Muscle of leg (tissue), 16 donors: ENCODE data around the gene AGT. TPM values are rescaled to one million over a fixed set of nuclear protein-coding genes. Genes with fewer than 3 reads are reported as not detected.

ENCODE experiments used
- DNase-seq: peaks from one replicate; pipeline ENCODE4 v3.0.0; 2013
- H3K27ac ChIP-seq: one replicate; pipeline ENCODE4 v1.5.1; 2013; ENCODE audit warnings: mild to moderate bottlenecking, low read length, control low read depth
- H3K27me3 ChIP-seq: one replicate; pipeline ENCODE4 v1.6.1; 2013; ENCODE audit warnings: low read length; ENCODE audit not compliant: control insufficient read depth, insufficient read depth
- H3K36me3 ChIP-seq: one replicate; pipeline ENCODE4 v1.6.1; 2013; ENCODE audit warnings: low read length; ENCODE audit not compliant: control insufficient read depth, insufficient read depth
- H3K4me1 ChIP-seq: one replicate; pipeline ENCODE4 v1.6.1; 2013; ENCODE audit warnings: low read length; ENCODE audit not compliant: control insufficient read depth, insufficient read depth
- H3K4me3 ChIP-seq: one replicate; pipeline ENCODE4 v1.5.1; 2013; ENCODE audit warnings: low read length, control low read depth
- H3K9me3 ChIP-seq: replicated peaks from 2 replicates; pipeline ENCODE4 v1.6.1; 2013; ENCODE audit warnings: low read depth, low read length; ENCODE audit not compliant: control insufficient read depth
- WGBS: methylation state at CpG from one replicate; pipeline ENCODE4 v1.1.5; 2013; ENCODE audit warnings: missing lambda C conversion rate; ENCODE audit not compliant: insufficient coverage; 5-methylcytosine and 5-hydroxymethylcytosine counted together
- long read RNA-seq, 11 donors: transcript quantifications; one replicate each; lab custom pipeline, GENCODE V29; 2026
- polyA plus RNA-seq, 8 donors: library from polyadenylated mRNA; unstranded; fragments of 120-200 nt; gene quantifications; one replicate each; pipeline versions ENCODE4 v1.2.1 to v1.2.3, GENCODE V29; 2013; ENCODE audit warnings: inconsistent platforms in 1 of 8, low replicate concordance in 1 of 8; ENCODE audit not compliant: insufficient read length in 8 of 8, insufficient read depth in 1 of 8
- total RNA-seq: library from RNA; stranded (reverse); fragments of 120-200 nt; gene quantifications from one replicate; pipeline ENCODE4 v1.2.4, GENCODE V29; 2013

AGT gene
- total RNA-seq (8.4 TPM), polyA plus RNA-seq (10 to 100 TPM in 4 of 8 donors, 1 to 10 TPM in 4; 7.2 to 15.7 (median 10.4) TPM)
- long read RNA-seq, donor 1, partial matches to known transcripts = 0 of 3 reads
- long read RNA-seq, donor 1, other reads (novel, unspliced or antisense) = 0 of 3 reads
- long read RNA-seq, donor 2, partial matches to known transcripts = 0 of 1 reads
- long read RNA-seq, donor 2, other reads (novel, unspliced or antisense) = 0 of 1 reads
- long read RNA-seq, donor 3, transcript AGT-201 (5 exons, 2,291 nt) = major isoform, 15 of 15 reads
- long read RNA-seq, donor 3, partial matches to known transcripts = 0 of 15 reads
- long read RNA-seq, donor 3, other reads (novel, unspliced or antisense) = 0 of 15 reads
- long read RNA-seq, donor 4, transcript AGT-201 (5 exons, 2,291 nt) = major isoform, 5 of 5 reads
- long read RNA-seq, donor 4, partial matches to known transcripts = 0 of 5 reads
- long read RNA-seq, donor 4, other reads (novel, unspliced or antisense) = 0 of 5 reads
- long read RNA-seq, donor 5, transcript AGT-201 (5 exons, 2,291 nt) = major isoform, 6 of 6 reads
- long read RNA-seq, donor 5, partial matches to known transcripts = 0 of 6 reads
- long read RNA-seq, donor 5, other reads (novel, unspliced or antisense) = 0 of 6 reads
- long read RNA-seq, donor 6, transcript AGT-201 (5 exons, 2,291 nt) = major isoform, 6 of 6 reads
- long read RNA-seq, donor 6, partial matches to known transcripts = 0 of 6 reads
- long read RNA-seq, donor 6, other reads (novel, unspliced or antisense) = 0 of 6 reads
- long read RNA-seq, donor 7, transcript AGT-201 (5 exons, 2,291 nt) = major isoform, 7 of 14 reads
- long read RNA-seq, donor 7, partial matches to known transcripts = 7 of 14 reads
- long read RNA-seq, donor 7, other reads (novel, unspliced or antisense) = 0 of 14 reads
- long read RNA-seq, donor 8, partial matches to known transcripts = 0 of 3 reads
- long read RNA-seq, donor 8, other reads (novel, unspliced or antisense) = 0 of 3 reads
- long read RNA-seq, donor 9, partial matches to known transcripts = 0 of 3 reads
- long read RNA-seq, donor 9, other reads (novel, unspliced or antisense) = 0 of 3 reads
- long read RNA-seq, donor 10, transcript AGT-201 (5 exons, 2,291 nt) = major isoform, 7 of 7 reads
- long read RNA-seq, donor 10, partial matches to known transcripts = 0 of 7 reads
- long read RNA-seq, donor 10, other reads (novel, unspliced or antisense) = 0 of 7 reads
- long read RNA-seq, donor 11, transcript AGT-201 (5 exons, 2,291 nt) = major isoform, 7 of 7 reads
- long read RNA-seq, donor 11, partial matches to known transcripts = 0 of 7 reads
- long read RNA-seq, donor 11, other reads (novel, unspliced or antisense) = 0 of 7 reads

GRCh38 chr1:230713915-230714764 is at the start of gene AGT:
TSS of gene AGT (minus strand) at chr1:230714122. CDS start at chr1:230710823, 3,299 bp downstream.
- Histone ChIP-seq H3K27ac (peak within 1 kb of the TSS; percentile 87), H3K9me3 (no peaks in the 10 kb centered on the region), H3K4me3 (peak within 1 kb of the TSS; percentile 28), H3K4me1 (peaks cover 38% of the 10 kb centered on the region), H3K36me3 (peaks cover 4% of the 10 kb centered on the region), H3K27me3 (no peaks in the 10 kb centered on the region)
- DNase-seq = peak; percentile 92
- 8% methylated on average over 16 of the region's 24 CpGs for WGBS

DNA sequence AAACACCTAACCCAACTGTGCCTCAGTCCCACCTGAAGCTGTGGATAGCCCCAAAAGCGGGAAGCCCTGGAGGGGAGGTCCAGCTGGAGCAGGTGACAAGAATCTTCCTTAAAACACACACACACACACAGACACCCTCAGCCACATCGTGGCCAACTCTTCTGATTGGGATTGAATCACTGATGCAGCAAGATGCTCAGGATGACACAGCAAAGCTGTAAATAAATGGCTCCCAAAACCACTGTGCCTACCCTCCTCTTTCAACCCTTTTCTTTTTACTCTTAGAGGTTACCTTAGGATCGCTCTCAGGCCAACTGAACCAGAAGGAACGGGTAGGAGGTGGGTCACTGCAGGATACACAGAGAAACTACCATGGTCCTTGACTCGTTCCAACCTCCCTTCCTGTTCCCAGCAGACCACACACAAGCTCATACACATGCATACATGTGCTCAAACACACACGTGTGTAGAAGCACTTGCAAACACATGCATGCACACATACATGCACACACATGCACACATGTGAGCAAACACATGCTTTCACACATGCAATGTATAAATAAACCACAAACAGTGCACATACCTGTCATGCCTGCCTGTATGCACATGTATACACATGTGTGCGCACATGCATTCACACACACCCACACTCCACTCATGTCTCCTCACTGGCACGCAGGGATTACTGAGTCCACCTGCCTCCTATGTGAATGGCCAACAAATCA is 47.7 kb upstream of the AGT start:
- Histone ChIP-seq H3K27ac (no peak overlapping the region), H3K9me3 (no peaks in the 10 kb centered on the region), H3K4me3 (no peak overlapping the region), H3K27me3 (no peaks in the 10 kb centered on the region), H3K4me1 (peaks cover 36% of the 10 kb centered on the region), H3K36me3 (no peaks in the 10 kb centered on the region)
- WGBS = 78% methylated on average over 6 of the region's 8 CpGs
- DNase-seq = no peak

DNA sequence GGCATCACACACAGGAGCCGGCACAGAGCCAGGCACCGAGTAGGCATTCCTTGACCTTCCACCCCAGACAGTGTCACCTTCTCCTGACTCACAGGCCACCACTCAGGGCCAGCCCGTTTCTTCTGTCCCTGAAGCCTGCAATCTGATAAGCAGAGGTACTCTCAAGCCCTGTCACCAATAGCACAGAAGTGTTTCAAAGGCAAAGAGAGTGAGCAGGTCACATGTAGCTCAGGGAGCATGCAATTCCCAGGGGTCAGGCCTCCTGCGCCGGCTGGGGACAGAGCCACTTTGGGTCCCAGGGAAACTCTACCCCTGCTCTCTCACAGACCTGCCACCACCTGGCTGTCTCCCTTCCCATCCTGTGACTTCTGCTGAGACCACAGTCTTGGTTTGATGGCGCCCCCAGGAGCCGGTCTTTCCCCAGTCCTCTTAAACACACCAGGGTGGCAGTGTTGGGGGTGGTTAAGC is 46.5 kb upstream of the AGT start:
- H3K27ac ChIP-seq = peak overlapping the region; percentile 45
- H3K36me3 ChIP-seq = no peaks in the 10 kb centered on the region
- peaks cover 36% of the 10 kb centered on the region for H3K4me1 ChIP-seq
- H3K27me3 ChIP-seq = no peaks in the 10 kb centered on the region
- no peak for DNase-seq
- no peak overlapping the region for H3K4me3 ChIP-seq
- no peaks in the 10 kb centered on the region for H3K9me3 ChIP-seq
- 44% methylated on average over 5 of the region's 7 CpGs for WGBS

- no peaks in the 10 kb centered on the region for H3K9me3 ChIP-seq
- no peak for DNase-seq
- H3K36me3 ChIP-seq = no peaks in the 10 kb centered on the region
- H3K27ac ChIP-seq = peak overlapping the region; percentile 90
- H3K4me1 ChIP-seq = peaks cover 43% of the 10 kb centered on the region
- H3K4me3 ChIP-seq = no peak overlapping the region
- WGBS = 7% methylated on average over 2 of the region's 7 CpGs
- no peaks in the 10 kb centered on the region for H3K27me3 ChIP-seq
These were observed 45.6 kb upstream of the AGT start for GRCh38 chr1:230759369-230760065.

DNA sequence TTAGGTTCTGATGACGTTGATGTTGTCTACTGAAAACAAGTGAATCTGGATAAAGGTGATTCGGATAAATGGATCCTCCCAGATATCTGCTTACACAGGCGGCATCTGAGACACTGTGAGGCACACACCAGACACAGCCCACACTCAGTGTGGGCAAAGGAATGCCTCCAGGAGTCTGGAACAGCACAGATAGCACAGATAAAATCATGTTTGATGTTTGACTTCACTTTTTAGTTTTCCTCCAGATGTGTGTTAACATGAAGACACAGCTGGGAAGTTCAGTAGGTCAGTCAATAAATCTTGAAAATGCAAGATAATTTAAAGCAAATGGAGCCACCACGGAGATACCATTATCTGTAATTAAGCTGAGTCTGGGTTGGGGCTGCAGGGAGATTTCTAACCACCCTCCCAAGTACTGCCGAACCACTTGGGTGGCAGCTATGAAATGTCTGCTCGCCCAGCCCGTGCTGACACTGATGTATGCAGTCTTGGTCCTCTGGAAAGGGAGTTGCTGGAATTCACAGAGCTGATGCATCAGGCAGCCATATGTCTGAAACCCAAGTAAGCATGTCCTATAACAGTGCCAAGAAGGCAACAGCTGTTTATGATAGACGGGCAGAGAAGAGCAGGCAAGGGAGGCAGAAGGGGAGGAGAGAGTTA is 44.9 kb upstream of the AGT start:
- DNase-seq = peak; percentile 91
- peak overlapping the region; percentile 90 for H3K27ac ChIP-seq
- WGBS = 16% methylated on average over 2 of the region's 8 CpGs
- H3K36me3 ChIP-seq = no peaks in the 10 kb centered on the region
- peaks cover 46% of the 10 kb centered on the region for H3K4me1 ChIP-seq
- H3K27me3 ChIP-seq = no peaks in the 10 kb centered on the region
- no peaks in the 10 kb centered on the region for H3K9me3 ChIP-seq
- no peak overlapping the region for H3K4me3 ChIP-seq

DNA sequence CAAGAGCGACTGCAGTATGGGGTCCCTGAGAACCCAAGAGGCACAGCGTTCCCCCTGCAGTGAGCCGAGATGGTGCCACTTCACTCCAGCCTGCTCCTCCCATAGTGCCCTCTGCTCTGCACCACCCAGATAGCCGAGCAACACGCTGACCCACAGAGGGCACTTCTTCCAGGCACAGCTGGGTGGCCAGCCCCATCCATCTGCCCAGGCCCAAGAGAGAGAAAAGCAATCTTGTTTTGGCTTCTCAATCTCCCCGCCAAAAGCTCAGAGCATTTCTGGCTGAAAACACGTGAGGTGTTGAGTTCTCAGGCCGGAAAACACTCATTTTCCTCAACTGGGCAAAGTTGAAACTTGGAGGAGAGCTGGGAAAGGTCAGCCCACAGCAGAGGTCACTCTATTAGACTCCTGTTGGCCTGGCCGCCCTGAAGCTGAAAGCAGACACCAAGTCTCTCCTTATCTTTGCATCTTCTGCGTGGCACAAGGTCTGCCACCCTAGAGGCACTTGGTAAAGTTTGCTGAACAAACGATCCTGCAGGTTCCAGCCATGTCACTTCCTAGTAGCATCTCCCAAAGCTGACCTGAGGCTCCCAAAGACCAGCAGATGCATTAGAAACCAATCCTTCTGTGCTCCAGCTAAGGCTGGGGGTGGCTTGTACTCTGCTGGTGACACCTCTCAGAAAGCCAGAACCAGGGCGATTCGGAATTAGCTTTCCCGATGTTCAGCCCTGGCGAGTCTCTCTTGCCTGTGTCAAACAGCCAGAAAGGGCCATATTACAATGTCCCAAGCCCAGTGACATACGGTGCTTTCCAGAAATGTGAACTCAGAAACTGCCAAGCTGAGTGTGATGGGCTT is 44.2 kb upstream of the AGT start:
- Histone ChIP-seq H3K9me3 (no peaks in the 10 kb centered on the region), H3K4me1 (peaks cover 53% of the 10 kb centered on the region), H3K36me3 (no peaks in the 10 kb centered on the region), H3K27ac (peak overlapping the region; percentile 90), H3K27me3 (no peaks in the 10 kb centered on the region), H3K4me3 (no peak overlapping the region)
- no peak for DNase-seq
- WGBS = 76% methylated on average over 14 of the region's 16 CpGs

- 54% methylated on average over 2 of the region's 3 CpGs for WGBS
- Histone ChIP-seq H3K36me3 (no peaks in the 10 kb centered on the region), H3K27ac (peak overlapping the region; percentile 15), H3K9me3 (no peaks in the 10 kb centered on the region), H3K4me1 (peaks cover 66% of the 10 kb centered on the region), H3K27me3 (no peaks in the 10 kb centered on the region), H3K4me3 (no peak overlapping the region)
- peak; percentile 51 for DNase-seq
These were observed 40.9 kb upstream of the AGT start for GRCh38 chr1:230754796-230755195.
